NK-92 (cell line): Measurements from ENCODE around the gene MAMDC2.
"Not testable (repeated sequence)": the region's sequence is repeated elsewhere in the genome, so short reads cannot be mapped to it uniquely, and the experiment has no call there.

Experiments
- DNase-seq: peaks from one replicate; lab custom pipeline; 2025; ENCODE audit not compliant: unreplicated experiment; lab: John Stamatoyannopoulos, UW

The MAMDC2 gene

GRCh38 chr9:70177121-70177520 is 133.5 kb downstream of the MAMDC2 start:
- DNase-seq: no peak

- DNase-seq: no peak
Observed at GRCh38 chr9:70192707-70193106, 149.1 kb downstream of the MAMDC2 start.

- no peak for DNase-seq
Observed at GRCh38 chr9:70195456-70195855, 151.8 kb downstream of the MAMDC2 start.

GRCh38 chr9:70197216-70198044 is 153.8 kb downstream of the MAMDC2 start:
- no peak for DNase-seq

GRCh38 chr9:70204743-70205142 is 161.1 kb downstream of the MAMDC2 start:
- not testable (repeated sequence) for DNase-seq

- no peak for DNase-seq
Observed at GRCh38 chr9:70205366-70206020, 161.8 kb downstream of the MAMDC2 start.

- DNase-seq: no peak
Observed at GRCh38 chr9:70217029-70217428, 173.4 kb downstream of the MAMDC2 start.

- DNase-seq: no peak
Observed at GRCh38 chr9:70218767-70219166, 175.1 kb downstream of the MAMDC2 start.

GRCh38 chr9:70220216-70220615 is 176.6 kb downstream of the MAMDC2 start:
- DNase-seq: no peak

GRCh38 chr9:70222354-70222753 is 178.7 kb downstream of the MAMDC2 start:
- DNase-seq: no peak

- DNase-seq: no peak
Observed at GRCh38 chr9:70228118-70228517, 184.5 kb downstream of the MAMDC2 start.

- DNase-seq: no peak
Observed at GRCh38 chr9:70228611-70229010, 185.0 kb downstream of the MAMDC2 start.

- no peak for DNase-seq
Observed at GRCh38 chr9:70229026-70229425, 185.4 kb downstream of the MAMDC2 start.

- DNase-seq: no peak
Observed at GRCh38 chr9:70229579-70229978, 185.9 kb downstream of the MAMDC2 start.

GRCh38 chr9:70232476-70232875 is 188.8 kb downstream of the MAMDC2 start:
- no peak for DNase-seq

- DNase-seq: not testable (repeated sequence)
Observed at GRCh38 chr9:70234208-70234607, 190.6 kb downstream of the MAMDC2 start.

GRCh38 chr9:70245952-70246351 is 202.3 kb downstream of the MAMDC2 start:
- DNase-seq: not testable (repeated sequence)

- no peak for DNase-seq
Observed at GRCh38 chr9:70250221-70250620, 206.6 kb downstream of the MAMDC2 start.

GRCh38 chr9:70255486-70255885 is 211.8 kb downstream of the MAMDC2 start:
- no peak for DNase-seq

- DNase-seq: no peak
Observed at GRCh38 chr9:70256123-70256551, 212.5 kb downstream of the MAMDC2 start.

- no peak for DNase-seq
Observed at GRCh38 chr9:70257502-70257901, 213.9 kb downstream of the MAMDC2 start.

- DNase-seq: no peak
Observed at GRCh38 chr9:70257991-70258691, 214.5 kb downstream of the MAMDC2 start.
